ENCODE results near the gene TEDC1.

TEDC1 gene

GRCh38 chr14:105479431-105480158 is 11.5 kb upstream of the TEDC1 start (continued):
- TF ChIP-seq ELK4 (IDR thresholded peaks at IDR 0.05; ENCODE audit: borderline replicate concordance, low read depth, low read length) (no peak), SCRT1 (tag by site-specific recombination; IDR thresholded peaks at IDR 0.05; ENCODE audit: borderline replicate concordance) (no peak), ZNF843 (tag by site-specific recombination; IDR thresholded peaks at IDR 0.05) (no peak), RBAK (tag by site-specific recombination; IDR thresholded peaks at IDR 0.05) (no peak), SP7 (tag by site-specific recombination; IDR thresholded peaks at IDR 0.05) (no peak), HIC1 (tag by site-specific recombination; IDR thresholded peaks at IDR 0.05) (peak; percentile 74), ZBTB48 (tag by site-specific recombination; IDR thresholded peaks at IDR 0.05) (peak; percentile 44; the same call in 1 of the 2 replicates), ZEB2 (tag by site-specific recombination; IDR thresholded peaks at IDR 0.05) (no peak), GLIS1 (tag by site-specific recombination; IDR thresholded peaks at IDR 0.05) (peak; percentile 79)

GRCh38 chr14:105480199-105480746 is 10.8 kb upstream of the TEDC1 start:
- Histone ChIP-seq H3K4me1 (ENCODE audit: control insufficient read depth, insufficient read depth, low read length) (peaks cover 5% of the 10 kb centered on the region), H3K9me3 (ENCODE audit: control insufficient read depth, insufficient read depth, low read depth, low read length) (no peaks in the 10 kb centered on the region), H3K27ac (ENCODE audit: extremely low read depth, low read depth, low read length) (no peak overlapping the region), H3K36me3 (ENCODE audit: control insufficient read depth in 2 of 2, insufficient read depth in 1 of 2, low read length in 2 of 2) (no peaks in the 10 kb centered on the region), H3K4me3 (ENCODE audit: low read depth, low read length) (no peak overlapping the region)
- ChIA-PET POLR2A (interaction anchor here (1.0 to 1.7 kb wide), 6 partner anchors 8 to 32 kb away, joined by 4 to 19 read pairs (median 4); no protein-coding TSS in a partner anchor), CTCF (interaction anchor here (0.6 to 2.9 kb wide), 29 partner anchors 11 to 873 kb away, joined by 3 to 83 read pairs (median 4); partner anchors contain the start of gene TEDC1)
- TF ChIP-seq ZSCAN16 (tag by site-specific recombination; IDR thresholded peaks at IDR 0.05) (no peak), BCL6B (tag by site-specific recombination; IDR thresholded peaks at IDR 0.05) (no peak), ZNF791 (tag by site-specific recombination; IDR thresholded peaks at IDR 0.05) (no peak), ZNF362 (tag by site-specific recombination; IDR thresholded peaks at IDR 0.05) (no peak), ZFHX2 (tag by site-specific recombination; conservative IDR thresholded peaks at IDR 0.05) (0 out of 2 replicates have a peak, but pooled peaks have one; percentile 1), GLIS1 (tag by site-specific recombination; IDR thresholded peaks at IDR 0.05) (0 out of 2 replicates have a peak, but pooled peaks have one; percentile 3), ZNF654 (tag by site-specific recombination; IDR thresholded peaks at IDR 0.05; ENCODE audit: low read depth) (no peak), GLI2 (tag by site-specific recombination; IDR thresholded peaks at IDR 0.05; ENCODE audit: borderline replicate concordance, low read depth) (no peak), KLF10 (tag by site-specific recombination; IDR thresholded peaks at IDR 0.05) (no peak), KLF7 (tag by site-specific recombination; IDR thresholded peaks at IDR 0.05; ENCODE audit: borderline replicate concordance) (no peak), YY1 (tag by site-specific recombination; IDR thresholded peaks at IDR 0.05) (no peak), KLF17 (tag by site-specific recombination; IDR thresholded peaks at IDR 0.05) (no peak), ZNF670 (tag by site-specific recombination; IDR thresholded peaks at IDR 0.05; ENCODE audit: low read depth) (no peak), ZNF837 (tag by site-specific recombination; IDR thresholded peaks at IDR 0.05) (no peak), ZNF174 (tag by site-specific recombination; IDR thresholded peaks at IDR 0.05) (no peak), ZNF701 (tag by site-specific recombination; IDR thresholded peaks at IDR 0.05) (no peak)
